GM21367 (cell line): ENCODE data around the gene MAGI2.
"Not testable (repeated sequence)": the region's sequence is repeated elsewhere in the genome, so short reads cannot be mapped to it uniquely, and the experiment has no call there.

Source experiments
- ATAC-seq: cut with Tn5 transposase; IDR thresholded peaks from one replicate; pipeline ENCODE4 v1.9.1; 2021; ENCODE audit not compliant: unreplicated experiment

MAGI2 gene

GRCh38 chr7:78514634-78515033, 938.8 kb downstream of the MAGI2 start:
- ATAC-seq: no peak

GRCh38 chr7:78510580-78511188, 942.8 kb downstream of the MAGI2 start:
- ATAC-seq: peak; percentile 79

- ATAC-seq: not testable (repeated sequence)
These were observed 950.2 kb downstream of the MAGI2 start for GRCh38 chr7:78503301-78503700.

- no peak for ATAC-seq
These were observed 952.4 kb downstream of the MAGI2 start for GRCh38 chr7:78501064-78501463.

- no peak for ATAC-seq
These were observed 953.5 kb downstream of the MAGI2 start for GRCh38 chr7:78499971-78500370.

GRCh38 chr7:78499283-78499682, 954.2 kb downstream of the MAGI2 start:
- no peak for ATAC-seq

GRCh38 chr7:78497728-78498427, 955.6 kb downstream of the MAGI2 start:
- no peak for ATAC-seq

GRCh38 chr7:78496096-78496630, 957.3 kb downstream of the MAGI2 start:
- no peak for ATAC-seq

- no peak for ATAC-seq
These were observed 960.1 kb downstream of the MAGI2 start for GRCh38 chr7:78493401-78493800.

GRCh38 chr7:78492146-78492545, 961.3 kb downstream of the MAGI2 start:
- ATAC-seq: no peak

GRCh38 chr7:78490524-78490923, 962.9 kb downstream of the MAGI2 start:
- ATAC-seq: no peak

- no peak for ATAC-seq
These were observed 963.8 kb downstream of the MAGI2 start for GRCh38 chr7:78489476-78490240.

GRCh38 chr7:78487464-78487863, 966.0 kb downstream of the MAGI2 start:
- no peak for ATAC-seq

- ATAC-seq: no peak
These were observed 974.1 kb downstream of the MAGI2 start for GRCh38 chr7:78479348-78479747.

- no peak for ATAC-seq
These were observed 976.5 kb downstream of the MAGI2 start for GRCh38 chr7:78476851-78477405.

- no peak for ATAC-seq
These were observed 979.7 kb downstream of the MAGI2 start for GRCh38 chr7:78473571-78474301.

GRCh38 chr7:78473021-78473420, 980.4 kb downstream of the MAGI2 start:
- no peak for ATAC-seq

- no peak for ATAC-seq
These were observed 980.9 kb downstream of the MAGI2 start for GRCh38 chr7:78472519-78472918.

- no peak for ATAC-seq
These were observed 987.6 kb downstream of the MAGI2 start for GRCh38 chr7:78465894-78466293.

GRCh38 chr7:78463039-78463438, 990.4 kb downstream of the MAGI2 start:
- no peak for ATAC-seq

GRCh38 chr7:78450706-78451105, 1002.8 kb downstream of the MAGI2 start:
- ATAC-seq: no peak
